PFSK-1 (cell line): Measurements from ENCODE around the gene C6orf132.

ENCODE experiments used
- FOXP2 ChIP-seq: optimal IDR thresholded peaks from 2 replicates; pipeline ENCODE3; 2011; ENCODE audit warnings: borderline replicate concordance, control low read depth, inconsistent platforms; ENCODE audit not compliant: insufficient read depth; ENCODE audit errors: extremely low read length, extremely low read depth
- POLR2AphosphoS5 ChIP-seq: IDR thresholded peaks from 2 replicates; pipeline ENCODE4 v1.6.1; 2012; ENCODE audit warnings: low read depth, mild to moderate bottlenecking, control low read depth, low read length, moderate library complexity
- SIN3A ChIP-seq: IDR thresholded peaks from 2 replicates; pipeline ENCODE4 v1.6.1; 2012; ENCODE audit warnings: mild to moderate bottlenecking, low read length, moderate library complexity, borderline replicate concordance; ENCODE audit not compliant: insufficient read depth
- TAF1 ChIP-seq: IDR thresholded peaks from 2 replicates; pipeline ENCODE4 v1.6.1; 2012; ENCODE audit warnings: low read length, control low read depth, borderline replicate concordance; ENCODE audit not compliant: insufficient read depth
- TF ChIP-seq, protein P1 (sequence below), 2 experiments: IDR thresholded peaks; 2 replicates each; pipeline versions ENCODE4 v1.6.1 to v1.8.0; 2011 to 2012; ENCODE audit warnings: low read depth in 2 of 2, low read length in 2 of 2, control low read depth in 1 of 2, inconsistent platforms in 1 of 2, mild to moderate bottlenecking in 1 of 2, moderate library complexity in 1 of 2; ENCODE audit not compliant: insufficient read depth in 1 of 2

C6orf132 gene

DNA sequence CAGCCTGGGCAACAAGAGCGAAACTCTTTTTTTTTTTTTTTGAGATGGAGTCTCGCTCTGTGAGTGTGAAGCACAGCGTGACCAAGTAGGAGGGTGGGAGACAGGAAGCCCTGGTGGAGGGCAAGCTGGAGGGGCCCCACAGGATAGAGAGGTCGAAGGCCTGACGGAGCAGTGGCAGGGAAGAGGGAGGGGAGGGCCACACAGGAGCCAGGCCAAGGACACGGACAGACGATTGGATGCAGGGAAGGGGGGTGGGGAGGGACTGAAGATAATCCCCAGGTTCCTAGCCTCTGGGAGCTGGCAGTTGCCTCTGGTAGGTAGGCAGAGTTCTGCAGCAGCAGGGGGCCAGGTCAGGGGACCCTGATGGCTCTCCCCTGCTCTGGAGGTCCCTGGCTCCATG is 20.0 kb upstream of the C6orf132 start:
- TF ChIP-seq FOXP2 (no peak), SIN3A (no peak), POLR2AphosphoS5 (no peak), TAF1 (no peak)
- TF ChIP-seq, protein P1, sequence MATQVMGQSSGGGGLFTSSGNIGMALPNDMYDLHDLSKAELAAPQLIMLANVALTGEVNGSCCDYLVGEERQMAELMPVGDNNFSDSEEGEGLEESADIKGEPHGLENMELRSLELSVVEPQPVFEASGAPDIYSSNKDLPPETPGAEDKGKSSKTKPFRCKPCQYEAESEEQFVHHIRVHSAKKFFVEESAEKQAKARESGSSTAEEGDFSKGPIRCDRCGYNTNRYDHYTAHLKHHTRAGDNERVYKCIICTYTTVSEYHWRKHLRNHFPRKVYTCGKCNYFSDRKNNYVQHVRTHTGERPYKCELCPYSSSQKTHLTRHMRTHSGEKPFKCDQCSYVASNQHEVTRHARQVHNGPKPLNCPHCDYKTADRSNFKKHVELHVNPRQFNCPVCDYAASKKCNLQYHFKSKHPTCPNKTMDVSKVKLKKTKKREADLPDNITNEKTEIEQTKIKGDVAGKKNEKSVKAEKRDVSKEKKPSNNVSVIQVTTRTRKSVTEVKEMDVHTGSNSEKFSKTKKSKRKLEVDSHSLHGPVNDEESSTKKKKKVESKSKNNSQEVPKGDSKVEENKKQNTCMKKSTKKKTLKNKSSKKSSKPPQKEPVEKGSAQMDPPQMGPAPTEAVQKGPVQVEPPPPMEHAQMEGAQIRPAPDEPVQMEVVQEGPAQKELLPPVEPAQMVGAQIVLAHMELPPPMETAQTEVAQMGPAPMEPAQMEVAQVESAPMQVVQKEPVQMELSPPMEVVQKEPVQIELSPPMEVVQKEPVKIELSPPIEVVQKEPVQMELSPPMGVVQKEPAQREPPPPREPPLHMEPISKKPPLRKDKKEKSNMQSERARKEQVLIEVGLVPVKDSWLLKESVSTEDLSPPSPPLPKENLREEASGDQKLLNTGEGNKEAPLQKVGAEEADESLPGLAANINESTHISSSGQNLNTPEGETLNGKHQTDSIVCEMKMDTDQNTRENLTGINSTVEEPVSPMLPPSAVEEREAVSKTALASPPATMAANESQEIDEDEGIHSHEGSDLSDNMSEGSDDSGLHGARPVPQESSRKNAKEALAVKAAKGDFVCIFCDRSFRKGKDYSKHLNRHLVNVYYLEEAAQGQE (IDR thresholded peaks at IDR 0.05; ENCODE audit: insufficient read depth in 1 of 2, low read depth in 2 of 2, low read length in 2 of 2), result no peak

DNA sequence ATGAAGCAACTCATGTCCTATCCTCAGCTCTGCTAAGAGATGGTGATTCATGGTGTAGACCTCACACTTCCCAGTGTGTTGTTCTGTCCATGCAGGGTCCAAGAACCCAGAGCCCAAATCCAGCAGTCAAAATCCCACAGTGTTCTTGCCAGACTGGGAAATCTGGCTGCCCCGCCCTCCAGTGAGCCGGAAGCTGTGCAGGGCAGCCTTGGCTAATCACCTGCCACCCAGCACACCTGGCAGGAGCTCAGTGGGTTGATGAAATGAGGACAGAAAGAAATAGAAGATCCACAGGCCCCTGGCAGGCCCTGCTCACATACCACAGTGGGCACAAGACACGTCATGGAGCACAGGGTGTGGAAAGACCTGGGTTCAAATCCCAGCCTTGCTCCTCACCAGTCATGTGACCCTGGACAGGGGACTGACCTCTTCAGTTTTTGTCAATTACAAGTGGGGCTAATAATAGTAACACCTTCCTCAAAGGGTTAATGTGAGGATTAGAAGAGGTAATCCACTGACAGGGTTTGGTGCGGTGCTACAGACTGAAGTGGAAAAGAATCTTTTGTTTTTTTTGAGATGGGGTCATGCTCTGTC is 17.1 kb upstream of the C6orf132 start:
- TF ChIP-seq POLR2AphosphoS5 (no peak), FOXP2 (no peak), TAF1 (no peak), SIN3A (no peak)
- TF ChIP-seq, protein P1 (IDR thresholded peaks at IDR 0.05; ENCODE audit: insufficient read depth in 1 of 2, low read depth in 2 of 2, low read length in 2 of 2), result no peak

DNA sequence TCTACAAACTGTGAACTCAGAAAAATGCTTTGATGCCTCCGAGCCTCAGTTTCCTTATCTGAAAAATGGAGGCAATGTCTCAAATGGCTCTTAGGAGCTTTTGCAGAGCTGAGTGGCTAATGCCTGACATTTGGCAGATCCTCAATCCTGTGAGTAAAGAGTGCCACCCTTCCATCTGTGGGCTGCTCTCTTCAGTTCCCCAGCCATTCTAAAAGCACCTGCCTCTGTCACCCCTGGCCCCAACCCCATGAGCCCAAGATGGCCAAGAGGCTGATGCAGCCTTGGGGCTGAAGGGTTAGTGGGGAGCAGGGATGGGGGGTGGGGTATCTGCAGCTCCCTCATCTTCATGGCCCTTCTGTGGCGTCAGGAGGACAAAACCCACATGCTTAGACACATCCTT is 16.2 kb upstream of the C6orf132 start:
- TF ChIP-seq, protein P1 (IDR thresholded peaks at IDR 0.05; ENCODE audit: insufficient read depth in 1 of 2, low read depth in 2 of 2, low read length in 2 of 2), result no peak
- TF ChIP-seq TAF1 (no peak), FOXP2 (no peak), POLR2AphosphoS5 (no peak), SIN3A (no peak)

DNA sequence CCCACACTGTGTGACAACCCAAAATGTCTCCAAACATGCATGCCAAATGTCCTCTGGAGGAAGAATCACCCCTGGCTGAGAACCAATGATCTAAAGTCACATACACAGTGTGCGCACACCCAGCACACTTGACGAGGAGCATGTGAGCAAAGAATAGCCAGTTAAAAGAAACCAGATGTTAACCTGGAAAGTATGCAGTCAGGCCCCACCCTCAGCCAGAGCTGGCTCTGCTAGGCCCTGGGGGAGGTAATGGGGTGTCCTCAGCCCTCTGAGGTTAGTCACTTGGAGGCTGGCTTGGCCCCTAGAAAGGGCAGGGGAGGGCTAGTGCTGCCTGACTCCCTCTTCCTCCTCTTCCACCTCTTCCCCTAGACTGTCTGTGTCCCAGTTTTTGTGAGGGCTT is 15.6 kb upstream of the C6orf132 start:
- no peak for TF ChIP-seq FOXP2
- TF ChIP-seq POLR2AphosphoS5, result no peak
- no peak for TF ChIP-seq SIN3A
- TF ChIP-seq, protein P1 (IDR thresholded peaks at IDR 0.05; ENCODE audit: insufficient read depth in 1 of 2, low read depth in 2 of 2, low read length in 2 of 2), result no peak
- no peak for TF ChIP-seq TAF1
